K562 (cell line): ENCODE data around the gene UBE2D2. TPM values are rescaled to one million over a fixed set of nuclear protein-coding genes. Genes with fewer than 3 reads are reported as not detected.

Experiments
- BRCA1 ChIP-seq, 2 experiments: fragments of 450-650 bp in 1 of 2; sonication (generic) in 1 of 2; formaldehyde crosslinking in 1 of 2; IDR thresholded peaks; 2 replicates each; pipeline versions ENCODE4 v1.5.0 to v1.6.1; 2017 to 2020; ENCODE audit warnings: mild to moderate bottlenecking in 1 of 2, missing genetic modification reagents in 1 of 2
- CBX8 ChIP-seq: fragments of 200-600 bp; sonication (generic); IDR thresholded peaks from 2 replicates; pipeline ENCODE4 v1.6.1; 2012; ENCODE audit warnings: borderline replicate concordance, mixed run types, low read depth, mild to moderate bottlenecking, moderate library complexity, mixed read lengths, low read length, control low read depth, inconsistent platforms; ENCODE audit not compliant: poor library complexity, severe bottlenecking; ENCODE audit errors: extremely low read depth
- CREBBP ChIP-seq: IDR thresholded peaks from one replicate; pipeline ENCODE4 v1.6.1; 2012; ENCODE audit warnings: low read depth, mild to moderate bottlenecking, control low read depth, inconsistent platforms, low read length
- ETV6 ChIP-seq, 3 experiments: fragments of 150-350 bp in 1 of 3; sonication (generic) in 1 of 3; formaldehyde crosslinking in 1 of 3; IDR thresholded peaks; 2 replicates each; pipeline versions ENCODE4 v1.6.1 to v1.8.0; 2014 to 2022; ENCODE audit warnings: borderline replicate concordance in 2 of 3, low read depth in 2 of 3, antibody characterized with exemption in 1 of 3, low read length in 1 of 3, mild to moderate bottlenecking in 1 of 3, missing genetic modification reagents in 1 of 3
- FOXM1 ChIP-seq, 2 experiments: fragments of 450-650 bp in 1 of 2; sonication (generic) in 1 of 2; formaldehyde crosslinking in 1 of 2; IDR thresholded peaks; 2 replicates each; pipeline versions ENCODE4 v1.6.1 to v1.9.0; 2017 to 2022; ENCODE audit warnings: low read depth in 2 of 2, mild to moderate bottlenecking in 2 of 2, missing genetic modification reagents in 1 of 2, moderate library complexity in 1 of 2
- GATAD2B ChIP-seq: fragments of 450-650 bp; IDR thresholded peaks from 2 replicates; pipeline ENCODE4 v1.6.1; 2017; ENCODE audit warnings: mild to moderate bottlenecking, borderline replicate concordance
- HDAC3 ChIP-seq: fragments of 450-650 bp; IDR thresholded peaks from 2 replicates; pipeline ENCODE4 v1.6.1; 2018; ENCODE audit warnings: borderline replicate concordance, mild to moderate bottlenecking, moderate library complexity; ENCODE audit not compliant: partially characterized antibody
- HDGF ChIP-seq: fragments of 450-650 bp; IDR thresholded peaks from 2 replicates; pipeline ENCODE4 v1.6.1; 2016
- HNRNPUL1 ChIP-seq: fragments of 200-400 bp; formaldehyde crosslinking; IDR thresholded peaks from 2 replicates; pipeline ENCODE4 v1.6.1; 2017; ENCODE audit warnings: low read length
- KDM4B ChIP-seq, 2 experiments: fragments of 450-650 bp in 1 of 2; sonication (generic) in 1 of 2; IDR thresholded peaks; 2 replicates each; pipeline ENCODE4 v1.6.1; 2016 to 2017; ENCODE audit warnings: borderline replicate concordance in 2 of 2, antibody characterized with exemption in 1 of 2, low read depth in 1 of 2, mild to moderate bottlenecking in 1 of 2
- POLR3G ChIP-seq: IDR thresholded peaks from 2 replicates; pipeline ENCODE4 v1.6.1; 2011; ENCODE audit not compliant: insufficient read length, insufficient replicate concordance; ENCODE audit errors: extremely low read depth
- PURB ChIP-seq: sonication (generic); formaldehyde crosslinking; IDR thresholded peaks from 2 replicates; pipeline ENCODE4 v1.9.0; 2021; ENCODE audit warnings: low read depth, mild to moderate bottlenecking, missing genetic modification reagents
- SAFB2 ChIP-seq: fragments of 200-400 bp; formaldehyde crosslinking; IDR thresholded peaks from 2 replicates; pipeline ENCODE4 v1.6.1; 2018; ENCODE audit warnings: borderline replicate concordance, low read length, low read depth, moderate library complexity; ENCODE audit not compliant: severe bottlenecking
- SAP30 ChIP-seq: fragments of 200-600 bp; sonication (generic); IDR thresholded peaks from 2 replicates; pipeline ENCODE4 v1.6.1; 2012; ENCODE audit warnings: borderline replicate concordance, low read depth, mild to moderate bottlenecking, moderate library complexity, low read length, control low read depth, inconsistent platforms; ENCODE audit not compliant: insufficient read depth, poor library complexity, severe bottlenecking
- THRB ChIP-seq: fragments of 450-650 bp; formaldehyde crosslinking; conservative IDR thresholded peaks from 2 replicates; pipeline ENCODE4 v1.4.0; 2022; ENCODE audit warnings: mild to moderate bottlenecking, missing genetic modification characterization
- ZNF274 ChIP-seq: IDR thresholded peaks from 2 replicates; pipeline ENCODE4 v1.6.1; 2011; ENCODE audit warnings: low read depth, mild to moderate bottlenecking, low read length, moderate library complexity, borderline replicate concordance
- ZNF77 ChIP-seq: fragments of 250-450 bp; sonication (Bioruptor Pico); IDR thresholded peaks from 2 replicates; pipeline ENCODE4 v1.5.0; 2020
- polyA plus RNA-seq, 8 experiments: library from polyadenylated mRNA; depleted of rRNA in 4 of 8; stranded (reverse) in 5 of 8; unstranded in 3 of 8; fragments of >200 nt; fragmentation: Nextera tagmentation in 2 of 8; fragmentation: Illumina TruSeq in 1 of 8; extraction: Ambion mirVana in 2 of 8; extraction: Trizol in 1 of 8; gene quantifications; 2 replicates each; pipeline versions ENCODE4 v1.2.1 to v1.2.3, GENCODE V29; 2011 to 2014; ENCODE audit warnings: inconsistent platforms in 1 of 8, missing spikeins in 1 of 8
- total RNA-seq, 7 experiments: library from RNA; depleted of rRNA in 6 of 7; stranded (reverse); fragments of >200 nt in 6 of 7; fragmentation: Illumina TruSeq in 2 of 7; extraction: Trizol in 2 of 7; gene quantifications; 2 replicates each; pipeline versions ENCODE4 v1.2.1 to v1.2.3, GENCODE V29; 2011 to 2021; ENCODE audit warnings: low replicate concordance in 1 of 7
- TF ChIP-seq, protein P1 (sequence below): fragments of 150-350 bp; conservative IDR thresholded peaks from 2 replicates; pipeline ENCODE4 v1.6.1; 2014; ENCODE audit warnings: low read length
- TF ChIP-seq, protein P2 (sequence below): fragments of 450-650 bp; formaldehyde crosslinking; IDR thresholded peaks from 2 replicates; pipeline ENCODE4 v1.4.0; 2020; ENCODE audit warnings: mild to moderate bottlenecking, moderate library complexity

UBE2D2 gene
- total and polyA plus RNA-seq, 9 of the 15 experiments (the other 6 are each of a cell fraction or from before 2014, with no cell fraction given): 53.6 to 198 (median 122) TPM

DNA sequence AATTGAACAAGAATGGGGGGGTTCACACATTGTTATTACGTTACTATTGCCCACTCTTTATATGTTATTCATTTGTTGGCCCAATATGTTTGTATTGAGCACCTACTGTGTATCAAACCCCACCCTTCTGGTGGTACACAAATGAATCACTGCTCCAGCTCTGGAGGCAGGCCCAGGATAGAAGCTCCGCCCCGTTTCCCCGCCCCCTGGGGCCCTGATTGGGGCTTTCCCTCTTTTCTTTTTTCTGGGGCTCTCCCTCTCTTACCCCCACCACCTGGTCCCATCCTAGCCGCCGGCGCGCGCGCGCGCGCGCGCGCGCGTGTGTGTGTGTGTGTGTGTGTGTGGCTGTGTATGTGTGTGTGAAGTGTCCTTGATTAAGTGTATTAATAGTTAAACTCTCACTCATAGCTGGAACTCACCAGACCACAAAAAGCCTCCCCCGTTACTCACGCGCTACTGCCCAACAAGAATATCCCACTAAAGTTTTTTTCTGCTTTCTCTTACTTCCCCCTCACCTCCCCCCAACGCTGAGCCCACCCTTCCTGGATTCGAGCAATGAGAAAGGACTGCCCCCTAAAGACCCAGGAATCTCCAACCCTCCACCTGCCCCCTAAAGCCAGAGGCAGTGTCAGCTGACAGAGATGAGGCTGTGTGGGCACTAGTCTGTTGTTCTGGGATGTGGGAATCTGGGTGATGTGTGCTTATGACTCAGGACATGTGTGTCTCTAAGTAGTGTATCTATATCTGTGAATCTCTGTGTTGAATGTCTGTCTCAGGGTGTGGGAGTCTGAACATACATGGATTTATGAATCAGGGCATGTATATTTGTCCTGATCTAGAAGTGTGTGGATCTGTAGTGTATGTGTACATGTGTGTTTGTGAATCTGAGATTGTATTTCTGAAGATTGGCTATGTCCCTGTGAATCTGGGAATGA, 91.0 kb downstream of the UBE2D2 start (continued):
- TF ChIP-seq, protein P1, sequence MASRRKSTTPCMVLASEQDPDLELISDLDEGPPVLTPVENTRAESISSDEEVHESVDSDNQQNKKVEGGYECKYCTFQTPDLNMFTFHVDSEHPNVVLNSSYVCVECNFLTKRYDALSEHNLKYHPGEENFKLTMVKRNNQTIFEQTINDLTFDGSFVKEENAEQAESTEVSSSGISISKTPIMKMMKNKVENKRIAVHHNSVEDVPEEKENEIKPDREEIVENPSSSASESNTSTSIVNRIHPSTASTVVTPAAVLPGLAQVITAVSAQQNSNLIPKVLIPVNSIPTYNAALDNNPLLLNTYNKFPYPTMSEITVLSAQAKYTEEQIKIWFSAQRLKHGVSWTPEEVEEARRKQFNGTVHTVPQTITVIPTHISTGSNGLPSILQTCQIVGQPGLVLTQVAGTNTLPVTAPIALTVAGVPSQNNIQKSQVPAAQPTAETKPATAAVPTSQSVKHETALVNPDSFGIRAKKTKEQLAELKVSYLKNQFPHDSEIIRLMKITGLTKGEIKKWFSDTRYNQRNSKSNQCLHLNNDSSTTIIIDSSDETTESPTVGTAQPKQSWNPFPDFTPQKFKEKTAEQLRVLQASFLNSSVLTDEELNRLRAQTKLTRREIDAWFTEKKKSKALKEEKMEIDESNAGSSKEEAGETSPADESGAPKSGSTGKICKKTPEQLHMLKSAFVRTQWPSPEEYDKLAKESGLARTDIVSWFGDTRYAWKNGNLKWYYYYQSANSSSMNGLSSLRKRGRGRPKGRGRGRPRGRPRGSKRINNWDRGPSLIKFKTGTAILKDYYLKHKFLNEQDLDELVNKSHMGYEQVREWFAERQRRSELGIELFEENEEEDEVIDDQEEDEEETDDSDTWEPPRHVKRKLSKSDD: no peak
- TF ChIP-seq ETV6 (IDR thresholded peaks at IDR 0.05; ENCODE audit: borderline replicate concordance in 1 of 2, low read depth in 2 of 2, low read length in 1 of 2) (no peak), ETV6 (CRISPR knock-in tag; IDR thresholded peaks at IDR 0.05; ENCODE audit: borderline replicate concordance) (no peak), FOXM1 (IDR thresholded peaks at IDR 0.05; ENCODE audit: low read depth) (no peak), FOXM1 (CRISPR knock-in tag; IDR thresholded peaks at IDR 0.05; ENCODE audit: low read depth) (no peak), CREBBP (no peak), KDM4B (IDR thresholded peaks at IDR 0.05; ENCODE audit: borderline replicate concordance in 2 of 2, low read depth in 1 of 2) (no peak), HNRNPUL1 (no peak), CBX8 (no peak), POLR3G (no peak), HDGF (0 out of 2 replicates have a peak, but pooled peaks have one; percentile 58), ZNF274 (no peak), THRB (CRISPR knock-in tag) (no peak), SAP30 (no peak), BRCA1 (IDR thresholded peaks at IDR 0.05) (no peak), BRCA1 (CRISPR knock-in tag; IDR thresholded peaks at IDR 0.05) (no peak), HDAC3 (no peak), GATAD2B (no peak), ZNF77 (CRISPR knock-in tag) (no peak), PURB (no peak), SAFB2 (no peak)
- TF ChIP-seq, protein P2, sequence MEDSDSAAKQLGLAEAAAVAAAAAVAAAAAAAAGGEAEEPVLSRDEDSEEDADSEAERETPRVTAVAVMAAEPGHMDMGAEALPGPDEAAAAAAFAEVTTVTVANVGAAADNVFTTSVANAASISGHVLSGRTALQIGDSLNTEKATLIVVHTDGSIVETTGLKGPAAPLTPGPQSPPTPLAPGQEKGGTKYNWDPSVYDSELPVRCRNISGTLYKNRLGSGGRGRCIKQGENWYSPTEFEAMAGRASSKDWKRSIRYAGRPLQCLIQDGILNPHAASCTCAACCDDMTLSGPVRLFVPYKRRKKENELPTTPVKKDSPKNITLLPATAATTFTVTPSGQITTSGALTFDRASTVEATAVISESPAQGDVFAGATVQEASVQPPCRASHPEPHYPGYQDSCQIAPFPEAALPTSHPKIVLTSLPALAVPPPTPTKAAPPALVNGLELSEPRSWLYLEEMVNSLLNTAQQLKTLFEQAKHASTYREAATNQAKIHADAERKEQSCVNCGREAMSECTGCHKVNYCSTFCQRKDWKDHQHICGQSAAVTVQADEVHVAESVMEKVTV (CRISPR knock-in tag): no peak
